Measurements from ENCODE around the gene VPS13D. TPM values are rescaled to one million over a fixed set of nuclear protein-coding genes. Genes with fewer than 3 reads are reported as not detected.

Gene VPS13D
- total RNA-seq, 1 experiment from 2014 or later, result 30.7 TPM

DNA sequence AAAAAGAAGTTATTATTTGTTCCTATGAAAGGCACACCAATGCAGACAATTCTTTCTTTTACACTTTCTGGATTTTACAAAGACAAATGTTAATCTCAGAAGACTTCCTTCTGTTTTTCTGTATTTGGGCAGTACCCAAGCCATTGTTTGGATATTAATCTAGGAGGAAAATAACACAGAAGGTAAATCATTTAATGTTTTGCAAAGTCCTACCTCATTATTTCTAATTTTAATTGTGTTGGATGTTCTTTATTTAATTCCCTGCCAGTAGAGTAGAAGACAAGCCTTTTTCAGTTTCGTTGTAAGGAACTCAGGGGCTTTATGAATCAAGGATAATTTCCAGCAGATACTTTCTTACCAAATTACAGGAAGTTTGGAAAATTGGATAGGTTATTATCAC lies 118.3 kb downstream of the VPS13D start:
- no peak overlapping the region for H3K4me2 ChIP-seq (ENCODE audit: low read length)
- no peak overlapping the region for H2AFZ ChIP-seq (ENCODE audit: low read length)
- peaks cover 36% of the 10 kb centered on the region for H3K36me3 ChIP-seq (ENCODE audit: low read depth, low read length)
- no peaks in the 10 kb centered on the region for H3K9me3 ChIP-seq (ENCODE audit: low read length)
- ChIA-PET CTCF (no interaction called here), POLR2A (ENCODE audit: unreplicated experiment) (no interaction called here)
- intact Hi-C loops (cut with micrococcal nuclease), result no loop called here
- no peaks in the 10 kb centered on the region for H3K9me2 ChIP-seq (replicated peaks; ENCODE audit: low read length)
- BruUV-seq (replicated peaks), result no TSS peak
- no peak for ATAC-seq
- no peaks in the 10 kb centered on the region for H3K27me3 ChIP-seq (ENCODE audit: low read length)
- H4K20me1 ChIP-seq (ENCODE audit: low read length), result no peaks in the 10 kb centered on the region
- TF ChIP-seq, protein P1, sequence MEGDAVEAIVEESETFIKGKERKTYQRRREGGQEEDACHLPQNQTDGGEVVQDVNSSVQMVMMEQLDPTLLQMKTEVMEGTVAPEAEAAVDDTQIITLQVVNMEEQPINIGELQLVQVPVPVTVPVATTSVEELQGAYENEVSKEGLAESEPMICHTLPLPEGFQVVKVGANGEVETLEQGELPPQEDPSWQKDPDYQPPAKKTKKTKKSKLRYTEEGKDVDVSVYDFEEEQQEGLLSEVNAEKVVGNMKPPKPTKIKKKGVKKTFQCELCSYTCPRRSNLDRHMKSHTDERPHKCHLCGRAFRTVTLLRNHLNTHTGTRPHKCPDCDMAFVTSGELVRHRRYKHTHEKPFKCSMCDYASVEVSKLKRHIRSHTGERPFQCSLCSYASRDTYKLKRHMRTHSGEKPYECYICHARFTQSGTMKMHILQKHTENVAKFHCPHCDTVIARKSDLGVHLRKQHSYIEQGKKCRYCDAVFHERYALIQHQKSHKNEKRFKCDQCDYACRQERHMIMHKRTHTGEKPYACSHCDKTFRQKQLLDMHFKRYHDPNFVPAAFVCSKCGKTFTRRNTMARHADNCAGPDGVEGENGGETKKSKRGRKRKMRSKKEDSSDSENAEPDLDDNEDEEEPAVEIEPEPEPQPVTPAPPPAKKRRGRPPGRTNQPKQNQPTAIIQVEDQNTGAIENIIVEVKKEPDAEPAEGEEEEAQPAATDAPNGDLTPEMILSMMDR (conservative IDR thresholded peaks at IDR 0.05; ENCODE audit: low read depth, low read length), result no peak
- TF ChIP-seq EZH2 (IDR thresholded peaks at IDR 0.05; ENCODE audit: low read length, unreplicated experiment), result no peak
- TF ChIP-seq EZH2phosphoT487 (IDR thresholded peaks at IDR 0.05; ENCODE audit: borderline replicate concordance, low read length), result no peak
- no peaks in the 10 kb centered on the region for H3K4me1 ChIP-seq (ENCODE audit: insufficient read depth, low read length)
- H3K27ac ChIP-seq (ENCODE audit: low read length), result no peak overlapping the region
- no peak overlapping the region for H3K4me3 ChIP-seq (ENCODE audit: low read length)
- no peak for DNase-seq
- no peaks in the 10 kb centered on the region for H3K79me2 ChIP-seq (ENCODE audit: low read length)
- no peaks in the 10 kb centered on the region for H3F3A ChIP-seq (ENCODE audit: low read length, unreplicated experiment)
- no peak overlapping the region for H3K9ac ChIP-seq (ENCODE audit: low read length)

DNA sequence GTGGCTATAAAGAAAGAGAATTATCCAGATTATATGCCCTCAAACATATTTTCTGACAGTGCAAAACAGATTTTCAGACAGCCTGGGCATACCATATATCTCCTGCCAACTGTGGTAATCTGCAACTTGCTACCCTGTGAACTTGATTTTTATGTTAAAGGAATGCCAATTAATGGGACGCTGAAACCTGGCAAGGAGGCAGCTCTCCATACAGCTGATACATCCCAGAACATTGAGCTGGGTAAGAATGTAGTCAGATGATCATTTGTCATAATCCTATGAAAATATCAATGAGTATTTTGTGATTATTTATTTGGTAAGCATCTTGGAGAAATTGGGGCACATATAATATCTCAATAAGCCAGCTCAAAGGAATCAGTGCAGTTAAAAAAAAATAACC lies 124.2 kb downstream of the VPS13D start:
- intact Hi-C loops (cut with micrococcal nuclease), result no loop called here
- BruUV-seq (replicated peaks), result no TSS peak
- Histone ChIP-seq H3K9me3 (ENCODE audit: low read length) (no peaks in the 10 kb centered on the region), H2AFZ (ENCODE audit: low read length) (no peak overlapping the region), H3K79me2 (ENCODE audit: low read length) (no peaks in the 10 kb centered on the region), H3K27ac (ENCODE audit: low read length) (no peak overlapping the region), H3K4me2 (ENCODE audit: low read length) (no peak overlapping the region), H3K36me3 (ENCODE audit: low read depth, low read length) (peaks cover 45% of the 10 kb centered on the region), H3K9ac (ENCODE audit: low read length) (no peak overlapping the region), H4K20me1 (ENCODE audit: low read length) (no peaks in the 10 kb centered on the region), H3F3A (ENCODE audit: low read length, unreplicated experiment) (peaks cover 9% of the 10 kb centered on the region), H3K27me3 (ENCODE audit: low read length) (no peaks in the 10 kb centered on the region), H3K9me2 (replicated peaks; ENCODE audit: low read length) (no peaks in the 10 kb centered on the region), H3K4me3 (ENCODE audit: low read length) (no peak overlapping the region), H3K4me1 (ENCODE audit: insufficient read depth, low read length) (peaks cover 26% of the 10 kb centered on the region)
- TF ChIP-seq EZH2 (IDR thresholded peaks at IDR 0.05; ENCODE audit: low read length, unreplicated experiment), result no peak
- ChIA-PET CTCF (no interaction called here), POLR2A (ENCODE audit: unreplicated experiment) (no interaction called here)
- ATAC-seq, result no peak
- no peak for DNase-seq

DNA sequence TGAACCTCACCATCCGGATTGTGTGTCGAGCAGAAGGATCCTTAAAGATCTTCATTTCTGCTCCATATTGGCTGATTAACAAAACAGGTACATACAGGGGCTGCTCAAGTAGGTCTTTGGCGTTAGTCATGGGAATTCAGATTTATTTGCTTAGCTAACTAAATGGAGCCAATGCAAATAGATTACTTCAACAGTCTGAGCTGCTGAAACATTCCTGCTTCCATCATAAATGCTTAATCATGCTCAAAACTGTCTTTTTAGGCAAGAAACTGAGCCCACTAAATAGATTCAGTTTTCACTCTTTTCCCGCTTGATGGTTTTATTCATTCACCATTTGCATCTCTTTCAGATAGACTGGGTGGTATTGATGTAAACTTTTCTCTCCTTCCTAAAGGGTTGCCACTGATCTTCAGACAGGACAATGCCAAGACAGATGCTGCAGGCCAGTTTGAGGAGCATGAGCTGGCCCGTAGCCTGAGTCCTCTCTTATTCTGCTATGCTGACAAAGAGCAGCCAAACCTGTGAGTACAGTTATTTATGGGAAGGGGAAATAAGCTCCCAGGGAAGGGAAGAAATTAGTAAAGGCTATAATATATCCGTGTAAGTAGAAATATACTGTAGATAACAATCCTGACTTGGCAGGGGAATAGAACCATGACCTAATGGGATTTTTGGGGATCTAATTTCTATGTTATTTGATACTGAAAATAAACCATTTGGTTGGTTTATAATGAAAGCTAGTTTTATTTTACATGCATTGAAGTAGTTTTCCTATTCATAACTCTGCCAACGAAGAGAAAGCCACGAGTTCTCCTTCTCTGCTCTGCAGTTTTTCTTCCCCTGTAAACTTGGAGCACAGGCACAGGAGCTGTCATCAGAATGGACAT lies 126.4 kb downstream of the VPS13D start:
- Histone ChIP-seq H3K9me2 (replicated peaks; ENCODE audit: low read length) (no peaks in the 10 kb centered on the region), H3F3A (ENCODE audit: low read length, unreplicated experiment) (peaks cover 9% of the 10 kb centered on the region), H3K27me3 (ENCODE audit: low read length) (no peaks in the 10 kb centered on the region), H3K9ac (ENCODE audit: low read length) (peak overlapping the region; percentile 45), H3K36me3 (ENCODE audit: low read depth, low read length) (peaks cover 27% of the 10 kb centered on the region), H3K4me3 (ENCODE audit: low read length) (peak overlapping the region; percentile 30; the same call in 1 of the 2 replicates), H3K9me3 (ENCODE audit: low read length) (no peaks in the 10 kb centered on the region), H3K27ac (ENCODE audit: low read length) (peak overlapping the region; percentile 90), H3K4me1 (ENCODE audit: insufficient read depth, low read length) (peaks cover 26% of the 10 kb centered on the region), H4K20me1 (ENCODE audit: low read length) (no peaks in the 10 kb centered on the region), H3K4me2 (ENCODE audit: low read length) (peak overlapping the region; percentile 54), H2AFZ (ENCODE audit: low read length) (0 out of 2 replicates have a peak overlapping the region, but pooled peaks have one; percentile 8), H3K79me2 (ENCODE audit: low read length) (no peaks in the 10 kb centered on the region)
- intact Hi-C loops (cut with micrococcal nuclease), result loop anchor here (1.0 to 5.0 kb wide), 5 partner anchors 12 to 121 kb away; no protein-coding TSS in a partner anchor
- peak; percentile 88 for DNase-seq
- BruUV-seq (replicated peaks), result TSS peak; percentile 64
- TF ChIP-seq, protein P1 (conservative IDR thresholded peaks at IDR 0.05; ENCODE audit: low read depth, low read length), result no peak
- TF ChIP-seq EZH2 (IDR thresholded peaks at IDR 0.05; ENCODE audit: low read length, unreplicated experiment) (no peak), EZH2phosphoT487 (IDR thresholded peaks at IDR 0.05; ENCODE audit: borderline replicate concordance, low read length) (no peak)
- ChIA-PET POLR2A (ENCODE audit: unreplicated experiment) (interaction anchor here (0.7 to 1.3 kb wide), 3 partner anchors 24 to 619 kb away, joined by 3 to 5 read pairs (median 4); no protein-coding TSS in a partner anchor), CTCF (interaction anchor here (0.6 to 1.3 kb wide), 4 partner anchors 51 to 303 kb away, joined by 4 to 16 read pairs (median 5); no protein-coding TSS in a partner anchor)
- ATAC-seq, result peak; percentile 96

All from PC-3 (cell line).